Liver (tissue), 3 donors: ENCODE measurements around the gene DBET.
"Not testable (repeated sequence)": the region's sequence is repeated elsewhere in the genome, so short reads cannot be mapped to it uniquely, and the experiment has no call there.

Experiments
- ATF3 ChIP-seq: IDR thresholded peaks from 2 replicates; pipeline ENCODE4 v1.6.1; 2016; ENCODE audit warnings: antibody characterized with exemption
- CTCF ChIP-seq: fragments of 150-350 bp; IDR thresholded peaks from 2 replicates; pipeline ENCODE4 v1.5.1; 2017; ENCODE audit warnings: improper control_type of control experiment, low read depth, low read length; ENCODE audit not compliant: missing input control
- EGR1 ChIP-seq, 2 donors: IDR thresholded peaks; 2 replicates each; pipeline ENCODE4 v1.6.1; 2016 to 2018; ENCODE audit warnings: antibody characterized with exemption in 2 of 2, low read depth in 2 of 2
- FOXA1 ChIP-seq: IDR thresholded peaks from 2 replicates; pipeline ENCODE4 v1.6.1; 2016; ENCODE audit warnings: antibody characterized with exemption
- TAF1 ChIP-seq: conservative IDR thresholded peaks from 2 replicates; pipeline ENCODE4 v1.6.1; 2016; ENCODE audit warnings: antibody characterized with exemption, mild to moderate bottlenecking
- ZBTB33 ChIP-seq: IDR thresholded peaks from 2 replicates; pipeline ENCODE4 v1.6.1; 2016; ENCODE audit warnings: antibody characterized with exemption
- donor health status: healthy.
- donor health status: healthy.

- not testable (repeated sequence) for TF ChIP-seq CTCF; FOXA1; ZBTB33; EGR1 (IDR thresholded peaks at IDR 0.05; ENCODE audit: low read depth in 2 of 2); ATF3; TAF1
Measured at GRCh38 chr4:190049378-190050239, 14.7 kb upstream of the DBET start.
